ENCODE results near the gene NAPSA.
A peak's percentile ranks its signal among the peaks of the same experiment; 100 is the strongest.
"Not testable (repeated sequence)": the region's sequence is repeated elsewhere in the genome, so short reads cannot be mapped to it uniquely, and the experiment has no call there.

Gene NAPSA

DNA sequence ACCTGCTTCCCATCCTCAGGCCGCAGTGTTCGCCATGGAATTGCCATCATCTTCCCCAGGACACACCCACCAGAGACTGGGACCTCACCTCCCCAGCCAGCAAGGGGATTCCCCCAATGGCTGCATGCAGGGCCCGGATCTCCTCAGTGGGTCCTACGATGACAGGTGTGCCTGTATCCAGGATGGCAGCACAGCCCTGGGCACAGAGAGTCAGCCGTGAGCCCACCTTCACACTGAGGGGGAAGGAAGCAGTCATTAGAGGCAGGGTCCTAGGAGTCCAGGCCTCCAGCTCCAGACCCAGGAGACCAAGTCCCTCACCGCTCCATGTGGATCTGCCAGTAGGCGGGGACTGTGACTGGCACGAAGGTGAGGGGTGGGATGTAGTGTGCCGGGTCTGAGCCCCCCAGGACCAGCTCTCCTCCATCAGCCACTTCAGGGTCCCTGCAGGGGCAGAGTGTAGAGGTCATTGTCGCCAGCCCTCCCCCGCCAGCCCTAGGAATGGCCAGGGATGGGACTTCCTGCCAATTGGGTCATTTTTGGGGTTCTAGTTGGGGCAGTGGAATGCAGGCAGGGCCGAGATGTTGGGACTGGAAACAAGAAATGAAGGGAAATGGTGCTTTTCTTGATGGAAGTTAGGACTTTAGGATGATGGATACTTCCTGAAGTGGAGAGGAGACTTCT, 30.6 kb downstream of the NAPSA start:
- no peak overlapping the region for H3K9ac ChIP-seq (ENCODE audit: low read length)
- no peak overlapping the region for H3K4me3 ChIP-seq (ENCODE audit: low read depth, low read length)
- H3K9me3 ChIP-seq (ENCODE audit: control insufficient read depth, insufficient read depth, low read depth, low read length), result 0 out of 2 replicates have a peak, but pooled peaks cover 2% of the 10 kb centered on the region
- H3K4me1 ChIP-seq (ENCODE audit: control insufficient read depth, insufficient read depth, low read length), result peaks cover 11% of the 10 kb centered on the region
- H3K27ac ChIP-seq (ENCODE audit: low read depth, low read length), result no peak overlapping the region
- peaks cover 3% of the 10 kb centered on the region; the same call in 1 of the 2 replicates for H3K36me3 ChIP-seq (ENCODE audit: control insufficient read depth, insufficient read depth, low read length)
- no peaks in the 10 kb centered on the region; the same call in 1 of the 2 replicates for H3K27me3 ChIP-seq (ENCODE audit: control insufficient read depth, insufficient read depth, low read length)

DNA sequence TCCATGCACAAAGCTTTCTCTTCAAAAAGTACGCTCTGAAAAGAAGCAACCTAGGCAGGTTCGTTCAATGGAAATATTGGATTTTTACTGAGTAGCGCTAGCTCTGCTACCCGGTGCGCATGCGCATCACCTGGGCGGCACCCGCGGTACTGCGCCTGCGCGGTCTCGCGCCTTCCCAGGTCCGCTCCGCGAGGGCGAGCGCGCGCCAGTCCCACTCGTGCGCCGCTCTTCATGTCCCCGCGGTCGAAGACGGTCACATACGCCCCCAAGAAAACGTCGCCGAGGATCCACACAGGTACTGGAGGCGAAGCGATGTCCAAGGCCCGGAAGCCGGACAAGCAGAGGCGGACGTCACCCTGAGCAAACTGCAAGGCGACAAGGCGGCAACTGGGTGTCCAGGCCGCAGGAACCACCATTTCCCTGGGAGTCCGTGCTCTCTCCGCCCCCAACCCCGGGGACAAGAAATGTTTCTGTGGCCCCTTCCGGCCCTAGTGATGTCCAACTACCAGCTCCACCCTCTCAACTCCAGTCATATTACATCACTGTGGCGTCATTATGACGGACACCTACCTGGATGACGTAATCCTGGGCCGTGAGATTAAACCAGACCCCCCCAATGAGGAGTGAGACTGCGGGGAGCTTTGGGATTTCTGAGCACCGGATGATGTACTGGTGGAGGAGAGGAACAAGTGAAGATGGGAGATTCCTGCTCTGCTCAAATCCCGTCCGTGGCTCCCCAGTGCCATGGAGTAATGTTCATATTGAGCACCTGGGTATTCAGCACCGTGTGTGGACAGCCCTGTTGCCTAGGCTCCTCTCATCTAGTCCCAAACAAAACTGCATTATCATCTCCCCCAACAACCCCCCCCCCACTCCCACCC, 31.5 kb downstream of the NAPSA start:
- Histone ChIP-seq H3K36me3 (ENCODE audit: control insufficient read depth, insufficient read depth, low read length) (no peaks in the 10 kb centered on the region), H3K27me3 (ENCODE audit: control insufficient read depth, insufficient read depth, low read length) (no peaks in the 10 kb centered on the region; the same call in 1 of the 2 replicates), H3K4me3 (ENCODE audit: low read depth, low read length) (peak overlapping the region; percentile 83), H3K27ac (ENCODE audit: low read depth, low read length) (peak overlapping the region; percentile 46), H3K9me3 (ENCODE audit: control insufficient read depth, insufficient read depth, low read depth, low read length) (0 out of 2 replicates have a peak, but pooled peaks cover under 1% of the 10 kb centered on the region), H3K4me1 (ENCODE audit: control insufficient read depth, insufficient read depth, low read length) (peaks cover 11% of the 10 kb centered on the region), H3K9ac (ENCODE audit: low read length) (peak overlapping the region; percentile 81)

DNA sequence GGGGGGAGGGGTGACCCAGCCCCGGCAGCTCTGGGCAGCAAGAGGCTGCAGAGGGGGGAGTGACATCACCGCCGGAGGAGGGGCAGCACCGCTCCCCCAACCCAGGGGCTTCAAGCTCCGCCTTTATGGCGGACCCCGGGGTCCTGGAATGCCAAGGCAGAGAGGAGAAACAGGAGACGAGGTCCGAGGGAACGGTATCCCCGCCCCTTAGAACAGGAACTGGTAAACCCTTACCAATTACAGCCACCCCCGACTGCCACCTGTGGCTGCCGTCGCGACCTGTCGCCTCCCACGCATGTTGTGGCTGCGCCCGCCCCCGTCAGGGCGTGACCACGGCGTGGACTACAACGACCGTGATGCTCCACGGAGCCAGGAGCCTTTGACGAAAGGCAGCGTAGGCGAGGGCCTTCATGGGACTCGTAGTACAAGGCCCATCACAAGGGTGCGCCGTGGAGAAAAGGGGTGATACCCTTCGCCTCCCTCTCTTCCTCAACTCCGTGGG, 32.2 kb downstream of the NAPSA start:
- peaks cover 11% of the 10 kb centered on the region for H3K4me1 ChIP-seq (ENCODE audit: control insufficient read depth, insufficient read depth, low read length)
- no peaks in the 10 kb centered on the region for H3K36me3 ChIP-seq (ENCODE audit: control insufficient read depth, insufficient read depth, low read length)

GRCh38 chr19:50332244-50333038, 33.0 kb downstream of the NAPSA start:
- H3K27me3 ChIP-seq (ENCODE audit: control insufficient read depth, insufficient read depth, low read length), result peaks cover 10% of the 10 kb centered on the region
- peak overlapping the region; percentile 83 for H3K4me3 ChIP-seq (ENCODE audit: low read depth, low read length)
- peaks cover 14% of the 10 kb centered on the region for H3K4me1 ChIP-seq (ENCODE audit: control insufficient read depth, insufficient read depth, low read length)
- no peaks in the 10 kb centered on the region for H3K9me3 ChIP-seq (ENCODE audit: control insufficient read depth, insufficient read depth, low read depth, low read length)
- H3K27ac ChIP-seq (ENCODE audit: low read depth, low read length), result peak overlapping the region; percentile 80; the same call in 1 of the 2 replicates
- H3K9ac ChIP-seq (ENCODE audit: low read length), result peak overlapping the region; percentile 75
- H3K36me3 ChIP-seq (ENCODE audit: control insufficient read depth, insufficient read depth, low read length), result no peaks in the 10 kb centered on the region

More for the DNA sequence above, 32.2 kb downstream of the NAPSA start:
- H3K27ac ChIP-seq (ENCODE audit: low read depth, low read length), result peak overlapping the region; percentile 80
- H3K9ac ChIP-seq (ENCODE audit: low read length), result peak overlapping the region; percentile 81
- H3K27me3 ChIP-seq (ENCODE audit: control insufficient read depth, insufficient read depth, low read length), result peaks cover 3% of the 10 kb centered on the region
- peak overlapping the region; percentile 83 for H3K4me3 ChIP-seq (ENCODE audit: low read depth, low read length)
- H3K9me3 ChIP-seq (ENCODE audit: control insufficient read depth, insufficient read depth, low read depth, low read length), result no peaks in the 10 kb centered on the region

GRCh38 chr19:50331994-50332243, 33.5 kb downstream of the NAPSA start:
- Histone ChIP-seq H3K27me3 (ENCODE audit: control insufficient read depth, insufficient read depth, low read length) (peaks cover 15% of the 10 kb centered on the region), H3K9me3 (ENCODE audit: control insufficient read depth, insufficient read depth, low read depth, low read length) (no peaks in the 10 kb centered on the region), H3K4me3 (ENCODE audit: low read depth, low read length) (peak overlapping the region; percentile 83), H3K4me1 (ENCODE audit: control insufficient read depth, insufficient read depth, low read length) (peaks cover 17% of the 10 kb centered on the region), H3K27ac (ENCODE audit: low read depth, low read length) (no peak overlapping the region), H3K36me3 (ENCODE audit: control insufficient read depth, insufficient read depth, low read length) (no peaks in the 10 kb centered on the region), H3K9ac (ENCODE audit: low read length) (peak overlapping the region; percentile 75)

GRCh38 chr19:50331221-50331993, 34.0 kb downstream of the NAPSA start:
- Histone ChIP-seq H3K4me1 (ENCODE audit: control insufficient read depth, insufficient read depth, low read length) (peaks cover 20% of the 10 kb centered on the region), H3K4me3 (ENCODE audit: low read depth, low read length) (peak overlapping the region; percentile 83), H3K27ac (ENCODE audit: low read depth, low read length) (no peak overlapping the region)

DNA sequence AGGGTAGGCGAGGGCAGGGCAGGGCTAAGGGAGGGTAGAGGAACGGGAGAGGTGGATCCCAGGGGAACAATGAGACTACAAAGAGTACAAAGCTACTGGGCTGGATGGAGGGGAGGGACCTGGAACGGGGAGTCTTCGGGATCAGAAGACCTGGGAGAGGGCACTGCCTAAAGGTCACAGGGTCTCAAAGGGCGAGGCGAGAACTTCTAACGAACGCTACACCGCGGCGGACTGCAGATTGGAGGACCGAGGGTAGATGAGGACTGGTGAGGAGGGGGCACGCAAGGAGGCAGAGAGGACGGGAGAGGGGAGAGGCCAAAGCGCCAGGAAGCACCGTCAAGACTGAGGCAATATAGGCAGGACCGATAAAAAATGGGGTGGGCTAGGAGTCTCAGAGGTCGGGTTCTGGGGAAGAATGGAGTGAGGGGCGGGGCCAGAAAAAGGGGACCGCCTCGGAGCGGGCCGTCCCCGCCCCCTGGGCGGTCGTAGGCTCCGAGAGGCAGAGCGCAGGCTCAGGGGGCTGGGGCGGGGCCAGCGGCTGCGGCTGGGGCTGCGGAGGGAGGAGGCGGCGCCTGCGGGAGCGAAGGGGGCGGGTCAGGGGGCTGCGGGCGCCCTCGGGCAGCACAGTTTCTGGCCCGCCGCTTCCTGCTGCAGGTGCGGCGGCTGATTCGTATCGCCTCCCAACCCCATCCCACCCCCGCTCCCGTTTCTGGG, 34.9 kb downstream of the NAPSA start:
- Histone ChIP-seq H3K4me1 (ENCODE audit: control insufficient read depth, insufficient read depth, low read length) (peaks cover 19% of the 10 kb centered on the region), H3K9me3 (ENCODE audit: control insufficient read depth, insufficient read depth, low read depth, low read length) (no peaks in the 10 kb centered on the region), H3K36me3 (ENCODE audit: control insufficient read depth, insufficient read depth, low read length) (no peaks in the 10 kb centered on the region), H3K4me3 (ENCODE audit: low read depth, low read length) (peak overlapping the region; percentile 83), H3K27me3 (ENCODE audit: control insufficient read depth, insufficient read depth, low read length) (peaks cover 26% of the 10 kb centered on the region), H3K27ac (ENCODE audit: low read depth, low read length) (no peak overlapping the region; the same call in 1 of the 2 replicates), H3K9ac (ENCODE audit: low read length) (peak overlapping the region; percentile 70)

More at GRCh38 chr19:50331221-50331993, 34.0 kb downstream of the NAPSA start:
- Histone ChIP-seq H3K9ac (ENCODE audit: low read length) (peak overlapping the region; percentile 75), H3K36me3 (ENCODE audit: control insufficient read depth, insufficient read depth, low read length) (no peaks in the 10 kb centered on the region), H3K9me3 (ENCODE audit: control insufficient read depth, insufficient read depth, low read depth, low read length) (no peaks in the 10 kb centered on the region), H3K27me3 (ENCODE audit: control insufficient read depth, insufficient read depth, low read length) (peaks cover 20% of the 10 kb centered on the region)

DNA sequence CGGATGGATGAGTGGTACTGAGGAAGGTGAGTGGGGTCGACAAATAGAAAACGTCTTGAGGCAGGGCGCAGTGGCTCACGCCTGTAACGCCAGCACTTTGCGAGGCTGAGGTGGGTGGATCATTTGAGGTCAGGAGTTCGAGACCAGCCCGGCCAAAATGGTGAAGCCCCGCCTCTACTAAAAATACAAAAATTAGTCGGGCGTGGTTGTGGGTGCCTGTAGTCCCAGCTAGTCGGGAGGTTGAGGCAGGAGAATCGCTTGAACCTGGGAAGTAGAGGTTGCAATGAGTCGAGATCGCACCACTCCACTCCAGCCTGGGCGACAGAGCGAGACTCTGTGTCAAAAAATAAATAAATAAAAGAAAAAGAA, 35.5 kb downstream of the NAPSA start:
- not testable (repeated sequence) for H3K27ac ChIP-seq (ENCODE audit: low read depth, low read length); H3K9me3 ChIP-seq (ENCODE audit: control insufficient read depth, insufficient read depth, low read depth, low read length); H3K36me3 ChIP-seq (ENCODE audit: control insufficient read depth, insufficient read depth, low read length)
- Histone ChIP-seq H3K9ac (ENCODE audit: low read length) (peak overlapping the region; percentile 70), H3K4me1 (ENCODE audit: control insufficient read depth, insufficient read depth, low read length) (peaks cover 21% of the 10 kb centered on the region), H3K27me3 (ENCODE audit: control insufficient read depth, insufficient read depth, low read length) (peaks cover 26% of the 10 kb centered on the region), H3K4me3 (ENCODE audit: low read depth, low read length) (peak overlapping the region; percentile 83)

DNA sequence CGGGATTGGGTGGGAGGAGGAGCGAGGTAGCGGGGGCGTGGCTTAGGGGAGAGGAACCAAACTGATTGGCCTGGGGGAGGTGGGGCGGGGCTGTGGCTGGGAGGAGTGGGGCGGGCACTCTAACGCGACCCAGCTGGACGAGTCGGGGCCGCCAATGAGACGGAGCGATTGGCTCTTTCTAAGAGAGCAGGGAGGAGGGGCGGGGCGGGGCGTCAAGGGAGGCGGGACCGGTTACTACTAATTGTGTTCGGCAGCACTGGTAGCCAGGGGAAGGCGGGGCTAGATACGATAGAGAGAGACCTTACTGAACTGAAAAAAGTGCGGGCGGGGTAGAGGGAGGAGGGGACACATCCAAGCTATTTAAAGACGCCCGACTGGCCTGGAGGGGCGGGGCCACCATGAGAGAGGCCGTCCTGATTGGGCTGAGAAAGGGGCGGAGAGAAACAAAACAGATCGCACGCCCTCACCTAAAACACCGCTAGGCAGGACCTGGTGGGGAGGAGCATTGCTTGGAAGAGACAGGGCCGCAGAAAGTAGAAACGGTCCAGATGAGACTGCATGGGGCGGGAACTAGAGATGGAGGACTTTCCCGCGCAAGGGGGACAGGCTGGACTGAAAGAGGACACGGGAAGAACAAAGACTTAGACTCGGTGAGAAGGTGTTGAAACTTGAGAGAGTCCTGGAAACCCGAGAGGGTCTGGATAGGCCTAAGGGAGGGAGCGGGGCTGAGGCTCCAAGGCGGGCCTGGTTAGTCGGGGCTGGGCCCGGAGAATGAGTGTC, 36.1 kb downstream of the NAPSA start, which contains the start of gene KCNC3:
TSS of gene KCNC3 (minus strand) at position 232 of the 780 bp plus-strand sequence. CDS start 295 bp downstream, outside the sequence.
- H3K9me3 ChIP-seq (ENCODE audit: control insufficient read depth, insufficient read depth, low read depth, low read length), result no peaks in the 10 kb centered on the region
- H3K36me3 ChIP-seq (ENCODE audit: control insufficient read depth, insufficient read depth, low read length), result no peaks in the 10 kb centered on the region
- H3K4me3 ChIP-seq (ENCODE audit: low read depth, low read length), result peak within 1 kb of the TSS; percentile 83
- H3K4me1 ChIP-seq (ENCODE audit: control insufficient read depth, insufficient read depth, low read length), result peaks cover 22% of the 10 kb centered on the region
- no peak within 1 kb of the TSS for H3K27ac ChIP-seq (ENCODE audit: low read depth, low read length)
- peak within 1 kb of the TSS; percentile 70 for H3K9ac ChIP-seq (ENCODE audit: low read length)
- H3K27me3 ChIP-seq (ENCODE audit: control insufficient read depth, insufficient read depth, low read length), result peaks cover 26% of the 10 kb centered on the region
